IPS-20b (cell line): ENCODE results near the gene EML1.
A peak's percentile ranks its signal among the peaks of the same experiment; 100 is the strongest.

Experiments used
- H3K27ac ChIP-seq: one replicate; pipeline ENCODE4 v1.5.1; 2013; ENCODE audit warnings: low read length
- H3K27me3 ChIP-seq: 2 replicates; pipeline ENCODE4 v1.6.1; 2013; ENCODE audit warnings: mild to moderate bottlenecking, low read length, inconsistent platforms; ENCODE audit not compliant: insufficient read depth
- H3K36me3 ChIP-seq: 2 replicates; pipeline ENCODE4 v1.6.1; 2013; ENCODE audit warnings: low read depth, mild to moderate bottlenecking, inconsistent platforms, low read length, moderate library complexity; ENCODE audit not compliant: insufficient read depth
- H3K4me1 ChIP-seq: 2 replicates; pipeline ENCODE4 v1.6.1; 2013; ENCODE audit warnings: mild to moderate bottlenecking, control low read depth, inconsistent platforms, low read length, moderate library complexity; ENCODE audit not compliant: insufficient read depth
- H3K4me3 ChIP-seq: 2 replicates; pipeline ENCODE4 v1.5.1; 2013; ENCODE audit warnings: mild to moderate bottlenecking, low read length, inconsistent platforms
- H3K9ac ChIP-seq: 2 replicates; pipeline ENCODE4 v1.6.1; 2013; ENCODE audit warnings: low read depth, mild to moderate bottlenecking, inconsistent platforms, low read length, moderate library complexity
- H3K9me3 ChIP-seq: 2 replicates; pipeline ENCODE4 v1.6.1; 2013; ENCODE audit warnings: mild to moderate bottlenecking, low read depth, low read length, inconsistent platforms; ENCODE audit not compliant: insufficient read depth

Gene EML1

GRCh38 chr14:99883866-99884650 is 90.8 kb downstream of the EML1 start:
- Histone ChIP-seq H3K9me3 (no peaks in the 10 kb centered on the region), H3K36me3 (no peaks in the 10 kb centered on the region), H3K9ac (no peak overlapping the region), H3K27ac (no peak overlapping the region), H3K4me1 (peaks cover 23% of the 10 kb centered on the region), H3K27me3 (no peaks in the 10 kb centered on the region), H3K4me3 (no peak overlapping the region)

GRCh38 chr14:99884834-99885648 is 91.8 kb downstream of the EML1 start:
- H3K4me1 ChIP-seq, result peaks cover 30% of the 10 kb centered on the region
- H3K36me3 ChIP-seq, result no peaks in the 10 kb centered on the region
- H3K9ac ChIP-seq, result no peak overlapping the region
- H3K27ac ChIP-seq, result no peak overlapping the region
- no peak overlapping the region for H3K4me3 ChIP-seq
- no peaks in the 10 kb centered on the region for H3K27me3 ChIP-seq
- H3K9me3 ChIP-seq, result no peaks in the 10 kb centered on the region

GRCh38 chr14:99885649-99885958 is 92.4 kb downstream of the EML1 start:
- H3K9ac ChIP-seq, result no peak overlapping the region
- H3K27me3 ChIP-seq, result no peaks in the 10 kb centered on the region
- peaks cover 34% of the 10 kb centered on the region for H3K4me1 ChIP-seq
- no peaks in the 10 kb centered on the region for H3K36me3 ChIP-seq
- H3K27ac ChIP-seq, result no peak overlapping the region
- no peak overlapping the region for H3K4me3 ChIP-seq
- H3K9me3 ChIP-seq, result no peaks in the 10 kb centered on the region

GRCh38 chr14:99887407-99887806 is 94.2 kb downstream of the EML1 start:
- peaks cover 39% of the 10 kb centered on the region for H3K4me1 ChIP-seq
- H3K36me3 ChIP-seq, result no peaks in the 10 kb centered on the region
- no peak overlapping the region for H3K27ac ChIP-seq
- H3K4me3 ChIP-seq, result no peak overlapping the region
- no peaks in the 10 kb centered on the region for H3K27me3 ChIP-seq
- no peaks in the 10 kb centered on the region for H3K9me3 ChIP-seq
- H3K9ac ChIP-seq, result no peak overlapping the region

- no peak overlapping the region for H3K4me3 ChIP-seq
- H3K9ac ChIP-seq, result no peak overlapping the region
- no peak overlapping the region for H3K27ac ChIP-seq
- H3K4me1 ChIP-seq, result peaks cover 45% of the 10 kb centered on the region
- H3K9me3 ChIP-seq, result no peaks in the 10 kb centered on the region
- H3K27me3 ChIP-seq, result no peaks in the 10 kb centered on the region
- H3K36me3 ChIP-seq, result no peaks in the 10 kb centered on the region
Observed at GRCh38 chr14:99888149-99888548, 94.9 kb downstream of the EML1 start.

GRCh38 chr14:99889268-99889667 is 96.1 kb downstream of the EML1 start:
- H3K4me1 ChIP-seq, result peaks cover 39% of the 10 kb centered on the region
- H3K9ac ChIP-seq, result peak overlapping the region; percentile 43; the same call in 1 of the 2 replicates
- no peaks in the 10 kb centered on the region for H3K36me3 ChIP-seq
- no peaks in the 10 kb centered on the region for H3K9me3 ChIP-seq
- no peaks in the 10 kb centered on the region for H3K27me3 ChIP-seq
- no peak overlapping the region for H3K27ac ChIP-seq
- peak overlapping the region; percentile 43; the same call in 1 of the 2 replicates for H3K4me3 ChIP-seq

- Histone ChIP-seq H3K4me1 (peaks cover 32% of the 10 kb centered on the region), H3K36me3 (no peaks in the 10 kb centered on the region), H3K27ac (no peak overlapping the region), H3K4me3 (no peak overlapping the region), H3K9ac (no peak overlapping the region), H3K9me3 (no peaks in the 10 kb centered on the region), H3K27me3 (no peaks in the 10 kb centered on the region)
Observed at GRCh38 chr14:99891266-99891665, 98.1 kb downstream of the EML1 start.

- Histone ChIP-seq H3K4me3 (no peak overlapping the region), H3K27ac (no peak overlapping the region), H3K9me3 (no peaks in the 10 kb centered on the region), H3K9ac (no peak overlapping the region), H3K27me3 (no peaks in the 10 kb centered on the region), H3K36me3 (no peaks in the 10 kb centered on the region), H3K4me1 (peaks cover 32% of the 10 kb centered on the region)
Observed at GRCh38 chr14:99891900-99892299, 98.7 kb downstream of the EML1 start.

GRCh38 chr14:99892406-99892805 is 99.2 kb downstream of the EML1 start:
- no peaks in the 10 kb centered on the region for H3K36me3 ChIP-seq
- no peak overlapping the region for H3K9ac ChIP-seq
- no peak overlapping the region for H3K27ac ChIP-seq
- H3K9me3 ChIP-seq, result no peaks in the 10 kb centered on the region
- no peaks in the 10 kb centered on the region for H3K27me3 ChIP-seq
- peaks cover 32% of the 10 kb centered on the region for H3K4me1 ChIP-seq
- no peak overlapping the region for H3K4me3 ChIP-seq

GRCh38 chr14:99896361-99896760 is 103.1 kb downstream of the EML1 start:
- H3K4me1 ChIP-seq, result peaks cover 11% of the 10 kb centered on the region; the same call in 1 of the 2 replicates
- no peaks in the 10 kb centered on the region for H3K27me3 ChIP-seq
- no peak overlapping the region for H3K9ac ChIP-seq
- H3K36me3 ChIP-seq, result peaks cover 9% of the 10 kb centered on the region
- no peaks in the 10 kb centered on the region for H3K9me3 ChIP-seq
- no peak overlapping the region for H3K4me3 ChIP-seq
- H3K27ac ChIP-seq, result no peak overlapping the region

GRCh38 chr14:99899578-99900178 is 106.5 kb downstream of the EML1 start:
- Histone ChIP-seq H3K27me3 (no peaks in the 10 kb centered on the region), H3K9ac (no peak overlapping the region), H3K4me1 (no peaks in the 10 kb centered on the region), H3K27ac (no peak overlapping the region), H3K9me3 (peaks cover 19% of the 10 kb centered on the region), H3K4me3 (no peak overlapping the region), H3K36me3 (peaks cover 41% of the 10 kb centered on the region)
